GM12872 (cell line): ENCODE measurements around the gene HMGB4.

ENCODE experiments used
- TF ChIP-seq, protein P1 (sequence below): IDR thresholded peaks from 3 replicates; pipeline ENCODE4 v1.5.1; 2011; ENCODE audit warnings: low read depth, mild to moderate bottlenecking, low read length, moderate library complexity; ENCODE audit not compliant: insufficient read depth

The HMGB4 gene, protein sequence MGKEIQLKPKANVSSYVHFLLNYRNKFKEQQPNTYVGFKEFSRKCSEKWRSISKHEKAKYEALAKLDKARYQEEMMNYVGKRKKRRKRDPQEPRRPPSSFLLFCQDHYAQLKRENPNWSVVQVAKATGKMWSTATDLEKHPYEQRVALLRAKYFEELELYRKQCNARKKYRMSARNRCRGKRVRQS

DNA sequence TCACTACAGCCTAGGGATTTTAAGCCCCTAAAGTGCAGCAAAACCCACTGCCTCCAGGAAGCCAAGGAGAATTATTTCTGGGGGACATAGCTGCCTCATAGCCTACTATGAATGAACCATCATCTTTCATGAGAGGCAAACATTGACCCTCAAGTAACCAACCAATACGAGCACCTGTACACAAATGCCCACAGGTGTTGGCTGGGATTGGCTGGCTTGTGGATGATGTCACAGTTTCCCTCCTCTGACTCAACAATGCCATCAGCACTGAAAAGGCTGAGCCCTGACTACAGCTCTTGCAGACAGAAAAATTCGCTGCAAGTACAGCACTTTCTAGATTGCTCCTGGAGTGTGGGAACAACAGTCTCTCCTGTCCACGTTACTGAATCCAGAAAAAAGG lies at the start of gene HMGB4:
Gene HMGB4 (plus strand): TSS at position 301 of the 400 bp plus-strand sequence. CDS start 113 bp downstream, outside the sequence.
- TF ChIP-seq, protein P1, sequence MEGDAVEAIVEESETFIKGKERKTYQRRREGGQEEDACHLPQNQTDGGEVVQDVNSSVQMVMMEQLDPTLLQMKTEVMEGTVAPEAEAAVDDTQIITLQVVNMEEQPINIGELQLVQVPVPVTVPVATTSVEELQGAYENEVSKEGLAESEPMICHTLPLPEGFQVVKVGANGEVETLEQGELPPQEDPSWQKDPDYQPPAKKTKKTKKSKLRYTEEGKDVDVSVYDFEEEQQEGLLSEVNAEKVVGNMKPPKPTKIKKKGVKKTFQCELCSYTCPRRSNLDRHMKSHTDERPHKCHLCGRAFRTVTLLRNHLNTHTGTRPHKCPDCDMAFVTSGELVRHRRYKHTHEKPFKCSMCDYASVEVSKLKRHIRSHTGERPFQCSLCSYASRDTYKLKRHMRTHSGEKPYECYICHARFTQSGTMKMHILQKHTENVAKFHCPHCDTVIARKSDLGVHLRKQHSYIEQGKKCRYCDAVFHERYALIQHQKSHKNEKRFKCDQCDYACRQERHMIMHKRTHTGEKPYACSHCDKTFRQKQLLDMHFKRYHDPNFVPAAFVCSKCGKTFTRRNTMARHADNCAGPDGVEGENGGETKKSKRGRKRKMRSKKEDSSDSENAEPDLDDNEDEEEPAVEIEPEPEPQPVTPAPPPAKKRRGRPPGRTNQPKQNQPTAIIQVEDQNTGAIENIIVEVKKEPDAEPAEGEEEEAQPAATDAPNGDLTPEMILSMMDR = no peak

DNA sequence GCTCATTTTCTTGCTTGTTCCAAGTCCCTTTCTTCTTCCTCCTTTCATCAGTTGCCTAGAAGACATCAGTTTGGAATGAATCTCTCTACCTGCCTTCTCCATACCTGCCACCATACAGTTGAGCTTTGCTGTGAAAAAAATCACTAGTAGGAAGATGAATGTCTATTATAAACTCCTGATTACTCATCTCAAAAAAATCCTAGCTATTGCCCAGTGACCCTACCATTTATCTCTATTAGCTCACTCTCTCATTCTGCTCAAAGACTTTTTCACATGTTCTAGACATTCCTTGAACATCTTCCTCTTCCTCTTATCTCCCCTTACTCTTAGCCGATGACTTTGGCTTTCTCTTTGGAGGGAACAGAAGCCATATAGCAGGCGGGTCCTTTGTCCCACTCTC lies 49.7 kb upstream of the HMGB4 start:
- TF ChIP-seq, protein P1 = no peak

- TF ChIP-seq, protein P1 = no peak
These were observed 48.8 kb upstream of the HMGB4 start for GRCh38 chr1:33815061-33815460.

GRCh38 chr1:33818071-33818470 lies 45.8 kb upstream of the HMGB4 start:
- TF ChIP-seq, protein P1 = no peak

DNA sequence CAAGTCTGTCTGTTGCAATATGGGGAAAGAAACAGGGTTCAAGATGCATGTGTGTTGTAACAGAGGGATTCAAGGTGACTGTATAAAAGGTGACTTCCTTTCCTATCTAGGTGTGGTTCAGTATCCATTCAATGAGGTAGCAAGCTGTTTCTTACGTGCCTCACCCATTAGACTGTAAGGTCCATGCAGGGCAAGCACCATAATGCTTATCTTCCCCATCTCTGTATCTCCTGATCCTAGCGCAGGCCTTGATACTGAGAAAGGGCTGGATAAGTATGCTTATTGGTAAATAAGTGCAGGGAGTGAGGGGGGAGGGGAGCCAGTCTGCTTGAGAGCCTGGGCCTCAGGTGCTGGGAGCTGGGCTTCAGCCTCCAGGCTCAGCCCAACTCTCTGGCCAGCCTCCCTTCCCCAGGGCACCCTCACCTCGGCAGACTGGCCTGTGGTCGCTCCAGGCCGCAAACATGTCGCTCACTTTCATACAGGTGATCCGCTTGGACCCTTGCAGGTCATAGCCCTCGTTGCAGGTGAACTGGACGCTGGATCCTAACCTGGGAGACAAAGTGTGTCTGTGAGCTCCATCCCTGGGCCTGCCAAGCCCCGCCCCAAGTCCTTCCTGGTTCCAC lies 44.5 kb upstream of the HMGB4 start:
- TF ChIP-seq, protein P1 = no peak

DNA sequence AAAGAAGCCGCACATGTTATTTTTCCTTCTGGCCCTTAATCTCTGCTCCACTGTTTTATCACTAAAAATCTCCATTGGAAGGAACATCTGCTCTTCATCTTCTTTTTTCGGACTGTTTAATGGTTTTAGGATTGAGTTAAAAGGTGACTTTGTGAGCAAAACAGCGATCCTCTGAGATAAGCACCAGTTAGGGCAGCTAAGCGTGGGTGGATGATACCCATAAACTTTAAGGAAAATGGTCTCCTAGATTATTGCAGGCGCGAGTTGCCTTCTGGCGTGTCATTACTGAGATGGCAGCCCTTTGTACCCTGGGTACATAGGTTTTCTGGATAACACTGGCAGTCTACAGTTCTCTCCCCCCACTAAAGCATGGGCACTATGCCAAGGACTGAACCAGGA lies 44.0 kb upstream of the HMGB4 start:
- TF ChIP-seq, protein P1 = no peak

GRCh38 chr1:33820804-33821203 lies 43.1 kb upstream of the HMGB4 start:
- TF ChIP-seq, protein P1 = no peak
